DOHH2 (cell line): ENCODE measurements around the gene ACOT9.

Source experiments
- H3F3A ChIP-seq: fragments of 200-600 bp; sonication (generic), shearing (Covaris generic); 2 replicates; pipeline ENCODE4 v1.6.0; 2016; ENCODE audit warnings: antibody characterized with exemption, mild to moderate bottlenecking; ENCODE audit not compliant: control insufficient read depth, insufficient read depth
- H3K27ac ChIP-seq: fragments of 200-600 bp; sonication (generic); 2 replicates; pipeline ENCODE4 v1.5.1; 2014; ENCODE audit warnings: low read depth, mild to moderate bottlenecking, low read length, moderate library complexity
- H3K27me3 ChIP-seq: fragments of 200-600 bp; sonication (generic); 2 replicates; pipeline ENCODE4 v1.6.1; 2014; ENCODE audit warnings: mild to moderate bottlenecking, low read length, mixed read lengths; ENCODE audit not compliant: control insufficient read depth
- H3K36me3 ChIP-seq: fragments of 200-600 bp; sonication (generic); 2 replicates; pipeline ENCODE4 v1.6.1; 2014; ENCODE audit warnings: mild to moderate bottlenecking, low read length, moderate library complexity, mixed read lengths; ENCODE audit not compliant: control insufficient read depth
- H3K4me1 ChIP-seq: fragments of 200-600 bp; sonication (generic); 2 replicates; pipeline ENCODE4 v1.6.1; 2014; ENCODE audit warnings: mild to moderate bottlenecking, low read length, mixed read lengths; ENCODE audit not compliant: control insufficient read depth
- H3K4me2 ChIP-seq: fragments of 200-600 bp; sonication (generic); 2 replicates; pipeline ENCODE4 v1.6.0; 2014; ENCODE audit warnings: mild to moderate bottlenecking, low read length, moderate library complexity
- H3K4me3 ChIP-seq: fragments of 200-600 bp; sonication (generic); 2 replicates; pipeline ENCODE4 v1.5.1; 2014; ENCODE audit warnings: mild to moderate bottlenecking, low read length, mixed read lengths
- H3K79me2 ChIP-seq: fragments of 200-600 bp; sonication (generic); 2 replicates; pipeline ENCODE4 v1.6.1; 2014; ENCODE audit warnings: mild to moderate bottlenecking, low read length, mixed read lengths; ENCODE audit not compliant: control insufficient read depth
- H3K9me2 ChIP-seq: fragments of 200-600 bp; sonication (generic); replicated peaks from 2 replicates; pipeline ENCODE4 v1.6.1; 2014; ENCODE audit warnings: mild to moderate bottlenecking, low read length, mixed read lengths; ENCODE audit not compliant: control insufficient read depth
- H3K9me3 ChIP-seq: fragments of 200-600 bp; sonication (generic); 2 replicates; pipeline ENCODE4 v1.6.1; 2014; ENCODE audit warnings: antibody characterized with exemption, low read length, mixed read lengths; ENCODE audit not compliant: control insufficient read depth, insufficient read depth
- H4K20me1 ChIP-seq: fragments of 200-600 bp; sonication (generic); 2 replicates; pipeline ENCODE4 v1.6.0; 2014; ENCODE audit warnings: low read depth, mild to moderate bottlenecking, antibody characterized with exemption, low read length, moderate library complexity; ENCODE audit not compliant: control insufficient read depth, insufficient read depth
- CTCF ChIP-seq: fragments of 200-600 bp; sonication (generic); IDR thresholded peaks from one replicate; pipeline ENCODE4 v1.5.1; 2014; ENCODE audit warnings: antibody characterized with exemption, mild to moderate bottlenecking, low read depth, low read length; ENCODE audit not compliant: poor library complexity, severe bottlenecking
- EZH2phosphoT487 ChIP-seq: fragments of 200-600 bp; sonication (generic); IDR thresholded peaks from 2 replicates; pipeline ENCODE4 v1.6.1; 2017; ENCODE audit warnings: borderline replicate concordance, mild to moderate bottlenecking, antibody characterized with exemption, low read length, moderate library complexity, mixed read lengths

ACOT9 gene

GRCh38 chrX:23742697-23743622 lies at the start of gene ACOT9:
Gene ACOT9, minus strand, starts transcription at chrX:23743276. Its CDS starts 132 bp downstream, at chrX:23743144.
- H3K27me3 ChIP-seq, result no peaks in the 10 kb centered on the region
- peaks cover 18% of the 10 kb centered on the region for H3K4me1 ChIP-seq
- no peaks in the 10 kb centered on the region for H3K36me3 ChIP-seq
- H3K4me2 ChIP-seq, result peak within 1 kb of the TSS; percentile 56
- peaks cover 9% of the 10 kb centered on the region for H3F3A ChIP-seq
- peak within 1 kb of the TSS; percentile 25 for H3K27ac ChIP-seq
- no peaks in the 10 kb centered on the region for H4K20me1 ChIP-seq
- no peak for TF ChIP-seq CTCF
- TF ChIP-seq EZH2phosphoT487, result no peak
- peaks cover 52% of the 10 kb centered on the region for H3K79me2 ChIP-seq
- H3K9me2 ChIP-seq, result no peaks in the 10 kb centered on the region
- H3K9me3 ChIP-seq, result no peaks in the 10 kb centered on the region
- H3K4me3 ChIP-seq, result peak within 1 kb of the TSS; percentile 80

- Histone ChIP-seq H3K4me1 (peaks cover 9% of the 10 kb centered on the region), H3K4me3 (no peak overlapping the region), H3K27ac (no peak overlapping the region), H3K36me3 (peaks cover 11% of the 10 kb centered on the region), H3K4me2 (no peak overlapping the region), H3K9me3 (no peaks in the 10 kb centered on the region), H4K20me1 (peaks cover 3% of the 10 kb centered on the region), H3K27me3 (no peaks in the 10 kb centered on the region), H3F3A (peaks cover 10% of the 10 kb centered on the region), H3K79me2 (peaks cover 2% of the 10 kb centered on the region), H3K9me2 (no peaks in the 10 kb centered on the region)
- TF ChIP-seq EZH2phosphoT487 (no peak), CTCF (no peak)
These were observed 47.0 kb upstream of the ACOT9 start for GRCh38 chrX:23790155-23790497.

GRCh38 chrX:23789386-23790154 lies 46.5 kb upstream of the ACOT9 start:
- no peaks in the 10 kb centered on the region for H3K9me3 ChIP-seq
- no peak overlapping the region for H3K4me3 ChIP-seq

More at GRCh38 chrX:23789386-23790154, 46.5 kb upstream of the ACOT9 start:
- Histone ChIP-seq H3K36me3 (peaks cover 17% of the 10 kb centered on the region), H3F3A (peaks cover 13% of the 10 kb centered on the region), H3K79me2 (peaks cover 8% of the 10 kb centered on the region), H3K4me2 (no peak overlapping the region), H3K4me1 (peaks cover 15% of the 10 kb centered on the region), H3K9me2 (no peaks in the 10 kb centered on the region), H3K27me3 (no peaks in the 10 kb centered on the region), H4K20me1 (peaks cover 7% of the 10 kb centered on the region), H3K27ac (no peak overlapping the region)
- TF ChIP-seq CTCF (no peak), EZH2phosphoT487 (no peak)
